OCI-LY1 (cell line): ENCODE data around the gene FOXS1.

Experiments
- CTCF ChIP-seq: fragments of 200-600 bp; sonication (generic), shearing (Covaris generic); IDR thresholded peaks from 2 replicates; pipeline ENCODE4 v1.5.1; 2017; ENCODE audit warnings: mild to moderate bottlenecking, antibody characterized with exemption, low read length, moderate library complexity, mixed read lengths
- EZH2 ChIP-seq: fragments of 200-600 bp; sonication (generic), shearing (Covaris generic); IDR thresholded peaks from 2 replicates; pipeline ENCODE4 v1.8.0; 2017; ENCODE audit warnings: borderline replicate concordance, mixed run types, mild to moderate bottlenecking, antibody characterized with exemption, low read length, moderate library complexity, mixed read lengths

GRCh38 chr20:31837896-31838397, 7.5 kb downstream of the FOXS1 start:
- no peak for TF ChIP-seq CTCF
- TF ChIP-seq EZH2: no peak
